B cell (primary cell): Measurements from ENCODE around the gene PIP5KL1.

Experiments
- EZH2 ChIP-seq: IDR thresholded peaks from 2 replicates; pipeline ENCODE4 v1.6.1; 2012; ENCODE audit warnings: borderline replicate concordance, low read depth, mild to moderate bottlenecking, moderate library complexity, low read length; ENCODE audit not compliant: insufficient read depth, poor library complexity, severe bottlenecking
- TF ChIP-seq, protein P1 (sequence below): fragments of 200-600 bp; IDR thresholded peaks from one replicate; pipeline ENCODE4 v1.8.0; 2022; ENCODE audit warnings: antibody characterized with exemption, mild to moderate bottlenecking

DNA sequence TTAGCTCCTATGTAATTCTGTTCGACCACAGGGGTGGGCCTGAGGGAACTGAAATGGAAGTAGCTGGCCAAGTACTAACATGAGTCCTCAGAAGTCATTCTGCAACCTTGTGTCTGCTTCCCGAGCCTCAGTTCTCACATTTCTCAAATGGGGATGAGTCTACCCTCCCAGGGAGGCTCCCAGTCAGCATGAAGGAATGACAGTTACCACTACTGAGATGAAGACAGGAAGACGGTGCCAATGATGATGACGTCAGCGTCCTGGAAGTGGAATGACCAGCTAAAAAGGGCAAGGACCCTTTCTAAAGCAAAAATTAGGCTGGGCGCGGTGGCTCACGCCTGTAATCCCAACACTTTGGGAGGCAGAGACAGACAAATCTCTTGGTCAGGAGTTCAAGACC is 6.8 kb downstream of the PIP5KL1 start:
- TF ChIP-seq, protein P1, sequence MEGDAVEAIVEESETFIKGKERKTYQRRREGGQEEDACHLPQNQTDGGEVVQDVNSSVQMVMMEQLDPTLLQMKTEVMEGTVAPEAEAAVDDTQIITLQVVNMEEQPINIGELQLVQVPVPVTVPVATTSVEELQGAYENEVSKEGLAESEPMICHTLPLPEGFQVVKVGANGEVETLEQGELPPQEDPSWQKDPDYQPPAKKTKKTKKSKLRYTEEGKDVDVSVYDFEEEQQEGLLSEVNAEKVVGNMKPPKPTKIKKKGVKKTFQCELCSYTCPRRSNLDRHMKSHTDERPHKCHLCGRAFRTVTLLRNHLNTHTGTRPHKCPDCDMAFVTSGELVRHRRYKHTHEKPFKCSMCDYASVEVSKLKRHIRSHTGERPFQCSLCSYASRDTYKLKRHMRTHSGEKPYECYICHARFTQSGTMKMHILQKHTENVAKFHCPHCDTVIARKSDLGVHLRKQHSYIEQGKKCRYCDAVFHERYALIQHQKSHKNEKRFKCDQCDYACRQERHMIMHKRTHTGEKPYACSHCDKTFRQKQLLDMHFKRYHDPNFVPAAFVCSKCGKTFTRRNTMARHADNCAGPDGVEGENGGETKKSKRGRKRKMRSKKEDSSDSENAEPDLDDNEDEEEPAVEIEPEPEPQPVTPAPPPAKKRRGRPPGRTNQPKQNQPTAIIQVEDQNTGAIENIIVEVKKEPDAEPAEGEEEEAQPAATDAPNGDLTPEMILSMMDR = no peak
- TF ChIP-seq EZH2 = no peak
